Mesothelial cell of epicardium (in vitro differentiated cells): ENCODE measurements around the gene GNG2. TPM values are rescaled to one million over a fixed set of nuclear protein-coding genes. Genes with fewer than 3 reads are reported as not detected.

Source experiments
- DNase-seq, 2 experiments: peaks; one replicate each; pipeline ENCODE4 v3.0.0; 2021; ENCODE audit warnings: low spot score in 2 of 2; ENCODE audit not compliant: unreplicated experiment in 2 of 2
- H3K27ac Mint-ChIP-seq: 2 replicates; pipeline ENCODE4 v1.8.0; 2021; ENCODE audit warnings: mixed read lengths
- H3K27me3 Mint-ChIP-seq: 2 replicates; pipeline ENCODE4 v1.8.0; 2021; ENCODE audit warnings: low read depth, mixed read lengths
- H3K36me3 Mint-ChIP-seq: 2 replicates; pipeline ENCODE4 v1.8.0; 2021; ENCODE audit warnings: mixed read lengths
- H3K4me1 Mint-ChIP-seq: 2 replicates; pipeline ENCODE4 v1.8.0; 2021; ENCODE audit warnings: mixed read lengths
- H3K4me3 Mint-ChIP-seq: 2 replicates; pipeline ENCODE4 v1.8.0; 2021; ENCODE audit warnings: mild to moderate bottlenecking, moderate library complexity, mixed read lengths
- H3K9me3 Mint-ChIP-seq: 2 replicates; pipeline ENCODE4 v1.8.0; 2021; ENCODE audit warnings: mixed read lengths
- total RNA-seq: library from RNA; stranded (reverse); gene quantifications from 3 replicates; pipeline ENCODE4 v1.2.1, GENCODE V29; 2021
- TF ChIP-seq, protein P1 (sequence below): fragments of 200-600 bp; sonication (generic); IDR thresholded peaks from one replicate; pipeline ENCODE4 v1.5.0; 2021; ENCODE audit warnings: antibody characterized with exemption; ENCODE audit not compliant: unreplicated experiment

Gene GNG2
- total RNA-seq, 1 donor from 2014 or later = 52.4 TPM

DNA sequence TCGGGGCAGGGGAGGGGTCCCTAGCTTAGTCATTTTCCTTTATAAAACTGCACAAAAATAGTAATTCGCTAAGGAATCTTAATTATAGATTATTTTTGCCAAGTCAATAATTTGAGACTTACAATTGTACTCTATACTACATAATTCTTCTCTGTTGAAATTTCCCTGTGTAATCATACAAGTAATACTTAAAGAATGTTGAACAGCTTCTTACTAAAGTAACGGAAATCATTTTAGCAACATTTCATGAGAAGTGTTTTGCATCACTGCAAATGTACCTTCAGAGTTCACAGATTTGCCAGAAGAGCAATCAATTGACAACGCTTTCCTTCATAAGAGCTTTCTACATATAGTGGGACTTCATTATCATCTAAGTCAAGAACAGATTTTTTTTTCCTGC is 7.9 kb upstream of the GNG2 start:
- TF ChIP-seq, protein P1, sequence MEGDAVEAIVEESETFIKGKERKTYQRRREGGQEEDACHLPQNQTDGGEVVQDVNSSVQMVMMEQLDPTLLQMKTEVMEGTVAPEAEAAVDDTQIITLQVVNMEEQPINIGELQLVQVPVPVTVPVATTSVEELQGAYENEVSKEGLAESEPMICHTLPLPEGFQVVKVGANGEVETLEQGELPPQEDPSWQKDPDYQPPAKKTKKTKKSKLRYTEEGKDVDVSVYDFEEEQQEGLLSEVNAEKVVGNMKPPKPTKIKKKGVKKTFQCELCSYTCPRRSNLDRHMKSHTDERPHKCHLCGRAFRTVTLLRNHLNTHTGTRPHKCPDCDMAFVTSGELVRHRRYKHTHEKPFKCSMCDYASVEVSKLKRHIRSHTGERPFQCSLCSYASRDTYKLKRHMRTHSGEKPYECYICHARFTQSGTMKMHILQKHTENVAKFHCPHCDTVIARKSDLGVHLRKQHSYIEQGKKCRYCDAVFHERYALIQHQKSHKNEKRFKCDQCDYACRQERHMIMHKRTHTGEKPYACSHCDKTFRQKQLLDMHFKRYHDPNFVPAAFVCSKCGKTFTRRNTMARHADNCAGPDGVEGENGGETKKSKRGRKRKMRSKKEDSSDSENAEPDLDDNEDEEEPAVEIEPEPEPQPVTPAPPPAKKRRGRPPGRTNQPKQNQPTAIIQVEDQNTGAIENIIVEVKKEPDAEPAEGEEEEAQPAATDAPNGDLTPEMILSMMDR = no peak
- Mint-ChIP-seq H3K9me3 (peaks cover 4% of the 10 kb centered on the region), H3K27me3 (peaks cover 7% of the 10 kb centered on the region), H3K4me1 (peaks cover 12% of the 10 kb centered on the region), H3K27ac (no peak overlapping the region), H3K4me3 (no peak overlapping the region), H3K36me3 (no peaks in the 10 kb centered on the region)
- no peak for DNase-seq

DNA sequence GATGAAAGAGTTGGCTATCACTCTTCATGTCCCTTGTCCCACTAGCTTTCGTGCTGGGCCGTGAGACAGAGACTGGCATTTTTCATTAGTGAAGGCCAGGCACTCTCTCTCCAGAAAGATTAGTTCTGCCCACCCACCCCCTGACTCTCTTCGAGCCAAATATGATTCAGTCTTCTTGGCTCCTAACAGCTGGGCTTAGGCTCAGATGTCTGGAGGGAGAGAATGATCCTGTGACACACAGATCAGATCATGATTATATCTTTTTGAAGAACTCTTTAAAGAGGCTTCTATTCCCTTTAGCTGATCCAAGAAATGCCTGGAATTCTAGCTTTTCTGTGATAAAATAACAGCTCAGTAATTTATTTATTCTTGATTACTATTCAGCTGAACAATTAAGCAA is 5.2 kb upstream of the GNG2 start:
- Mint-ChIP-seq H3K4me3 (no peak overlapping the region), H3K4me1 (peaks cover 17% of the 10 kb centered on the region), H3K27me3 (peaks cover 25% of the 10 kb centered on the region), H3K36me3 (no peaks in the 10 kb centered on the region), H3K27ac (peak overlapping the region; percentile 23), H3K9me3 (peaks cover 4% of the 10 kb centered on the region)
- no peak for DNase-seq
- TF ChIP-seq, protein P1 = no peak

DNA sequence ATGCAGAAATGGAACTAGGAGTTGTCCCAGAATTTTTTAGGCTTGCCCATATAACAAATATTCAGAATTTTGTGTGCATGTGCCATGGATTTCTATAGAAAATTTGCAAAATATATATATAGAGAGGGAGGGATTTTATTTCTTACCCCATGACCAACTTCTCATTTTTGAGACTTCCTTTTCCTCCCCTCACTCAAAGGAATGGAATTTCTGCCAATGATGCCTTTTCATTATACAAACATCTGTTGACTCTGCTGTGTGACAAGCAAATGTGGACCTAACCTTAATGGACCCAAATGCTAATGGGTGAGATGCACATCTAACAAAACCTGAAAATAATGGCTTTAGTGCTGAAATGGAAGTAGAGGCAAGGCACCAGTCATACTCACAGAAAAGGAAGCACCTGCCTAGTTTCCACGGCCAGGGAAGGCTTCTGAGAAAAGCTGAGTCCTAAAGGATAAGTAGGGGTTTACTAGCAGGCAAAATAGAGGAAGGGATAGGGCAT is 3.6 kb upstream of the GNG2 start:
- H3K4me3 Mint-ChIP-seq = no peak overlapping the region
- H3K9me3 Mint-ChIP-seq = peaks cover 4% of the 10 kb centered on the region
- no peaks in the 10 kb centered on the region for H3K36me3 Mint-ChIP-seq
- TF ChIP-seq, protein P1 = no peak
- H3K27me3 Mint-ChIP-seq = peaks cover 35% of the 10 kb centered on the region
- DNase-seq = no peak
- peaks cover 29% of the 10 kb centered on the region for H3K4me1 Mint-ChIP-seq
- no peak overlapping the region for H3K27ac Mint-ChIP-seq

DNA sequence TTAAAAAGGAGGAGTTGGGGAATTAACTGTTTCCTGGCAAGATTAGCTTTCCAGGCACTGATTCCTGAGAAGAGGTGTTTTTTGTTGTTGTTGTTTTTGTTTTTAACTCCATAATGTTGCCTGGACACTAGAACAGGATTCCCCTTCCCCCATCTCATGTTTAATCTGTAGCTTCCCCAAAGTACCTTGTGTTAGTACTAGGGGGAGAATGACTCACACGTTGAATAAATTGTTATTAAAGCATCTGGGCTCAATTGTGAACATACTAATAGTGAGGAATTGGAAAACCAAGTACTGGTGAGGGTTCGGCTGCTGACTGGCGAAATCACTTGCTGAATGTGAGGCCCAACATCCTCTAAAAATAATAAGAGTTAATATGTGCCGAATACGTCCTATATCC is 1.3 kb upstream of the GNG2 start:
- H3K27me3 Mint-ChIP-seq = peaks cover 47% of the 10 kb centered on the region
- peaks cover 41% of the 10 kb centered on the region for H3K4me1 Mint-ChIP-seq
- no peak for DNase-seq
- TF ChIP-seq, protein P1 = no peak
- peaks cover 4% of the 10 kb centered on the region for H3K9me3 Mint-ChIP-seq
- H3K36me3 Mint-ChIP-seq = no peaks in the 10 kb centered on the region
- no peak overlapping the region for H3K27ac Mint-ChIP-seq
- H3K4me3 Mint-ChIP-seq = no peak overlapping the region

DNA sequence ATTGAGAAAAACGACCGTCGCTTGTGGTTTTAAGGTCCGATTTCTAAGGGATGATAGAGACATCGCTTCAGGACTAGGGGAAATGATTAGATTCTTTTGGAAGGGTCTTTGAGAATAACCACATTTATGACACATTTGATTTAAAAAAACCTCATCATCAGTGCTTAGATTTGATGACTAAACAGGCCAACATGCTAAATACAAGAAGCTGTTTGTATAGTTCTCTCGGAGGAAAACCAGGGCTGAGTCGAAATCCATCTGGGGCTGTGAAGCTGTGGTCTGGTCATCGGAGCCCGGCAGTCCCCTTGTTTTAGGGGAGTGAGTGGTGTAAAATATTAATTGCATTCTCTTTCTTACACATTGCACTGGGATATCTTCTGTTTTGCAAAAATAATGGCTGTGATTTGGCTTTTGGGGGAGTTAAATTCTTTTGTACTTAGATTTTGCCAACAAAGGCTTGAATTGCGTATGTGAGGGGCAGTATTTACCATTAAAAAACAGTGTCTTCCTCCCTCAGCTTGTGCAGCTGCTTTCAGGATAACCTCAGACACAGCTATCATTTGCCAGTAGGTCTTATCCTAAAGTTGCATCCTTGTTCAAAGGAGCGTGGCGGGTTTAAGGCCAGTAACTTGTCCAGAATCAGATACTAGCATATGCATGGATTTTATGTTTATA is 550 bp downstream of the GNG2 start:
- H3K36me3 Mint-ChIP-seq = no peaks in the 10 kb centered on the region
- peaks cover 4% of the 10 kb centered on the region for H3K9me3 Mint-ChIP-seq
- peak overlapping the region; percentile 88 for H3K27ac Mint-ChIP-seq
- TF ChIP-seq, protein P1 = no peak
- peaks cover 46% of the 10 kb centered on the region for H3K27me3 Mint-ChIP-seq
- no peak for DNase-seq
- H3K4me1 Mint-ChIP-seq = peaks cover 42% of the 10 kb centered on the region
- H3K4me3 Mint-ChIP-seq = peak overlapping the region; percentile 76
